CD14-positive monocyte (primary cell): ENCODE measurements around the gene RFLNA. TPM values are rescaled to one million over a fixed set of nuclear protein-coding genes. Genes with fewer than 3 reads are reported as not detected.
A peak's percentile ranks its signal among the peaks of the same experiment; 100 is the strongest.

ENCODE experiments used
- DNase-seq, 3 donors: peaks; one replicate each; pipeline ENCODE4 v3.0.0-alpha.2; 2011 to 2022
- H2AFZ ChIP-seq: 2 replicates; pipeline ENCODE4 v1.6.0; 2012; ENCODE audit warnings: mild to moderate bottlenecking, low read depth, low read length, inconsistent platforms; ENCODE audit not compliant: insufficient read depth, poor library complexity, severe bottlenecking
- H3K27ac ChIP-seq, 2 donors: 1 replicate in 1 of 2; 2 replicates in 1 of 2; pipeline ENCODE4 v1.5.1; 2012 to 2013; ENCODE audit warnings: low read length in 2 of 2, control low read depth in 1 of 2, inconsistent platforms in 1 of 2, low read depth in 1 of 2, mild to moderate bottlenecking in 1 of 2
- H3K27me3 ChIP-seq, 2 donors: one replicate each; pipeline versions ENCODE4 v1.6.0 to v1.6.1; 2011 to 2013; ENCODE audit warnings: low read length in 2 of 2; ENCODE audit not compliant: control insufficient read depth in 2 of 2, insufficient read depth in 2 of 2
- H3K36me3 ChIP-seq, 2 donors: replicated peaks in 1 of 2; 1 replicate in 1 of 2; 2 replicates in 1 of 2; pipeline versions ENCODE4 v1.5.1 to v1.6.1; 2012 to 2013; ENCODE audit warnings: low read length in 2 of 2, control low read depth in 1 of 2, inconsistent platforms in 1 of 2, mild to moderate bottlenecking in 1 of 2; ENCODE audit not compliant: insufficient read depth in 2 of 2, control insufficient read depth in 1 of 2
- H3K4me1 ChIP-seq, 2 donors: 1 replicate in 1 of 2; 2 replicates in 1 of 2; pipeline versions ENCODE4 v1.5.1 to v1.6.1; 2012 to 2013; ENCODE audit warnings: low read length in 2 of 2, control low read depth in 1 of 2, inconsistent platforms in 1 of 2, mild to moderate bottlenecking in 1 of 2, moderate library complexity in 1 of 2; ENCODE audit not compliant: insufficient read depth in 2 of 2, control insufficient read depth in 1 of 2
- H3K4me2 ChIP-seq: replicated peaks from 2 replicates; pipeline ENCODE3; 2012; ENCODE audit warnings: low read length, moderate library complexity, mild to moderate bottlenecking; ENCODE audit not compliant: poor library complexity, severe bottlenecking; ENCODE audit errors: extremely low read depth
- H3K4me3 ChIP-seq, 3 experiments: fragments of 200-600 bp in 1 of 3; sonication (generic) in 1 of 3; replicated peaks in 1 of 3; 1 replicate in 2 of 3; 2 replicates in 1 of 3; pipeline ENCODE4 v1.5.1; 2011 to 2013; ENCODE audit warnings: low read length in 3 of 3, mild to moderate bottlenecking in 3 of 3, control low read depth in 2 of 3, low read depth in 2 of 3, inconsistent platforms in 1 of 3, moderate library complexity in 1 of 3
- H3K79me2 ChIP-seq: 2 replicates; pipeline ENCODE4 v1.6.0; 2012; ENCODE audit warnings: mild to moderate bottlenecking, control low read depth, inconsistent platforms, low read length, moderate library complexity; ENCODE audit not compliant: insufficient read depth
- H3K9ac ChIP-seq: 2 replicates; pipeline ENCODE4 v1.6.0; 2017; ENCODE audit warnings: low read length, mild to moderate bottlenecking; ENCODE audit not compliant: insufficient read depth, poor library complexity, severe bottlenecking
- H3K9me3 ChIP-seq, 2 donors: replicated peaks in 1 of 2; 1 replicate in 1 of 2; 2 replicates in 1 of 2; pipeline versions ENCODE4 v1.5.1 to v1.6.1; 2012 to 2013; ENCODE audit warnings: low read length in 2 of 2, control low read depth in 1 of 2; ENCODE audit not compliant: control insufficient read depth in 1 of 2, insufficient read depth in 1 of 2
- H4K20me1 ChIP-seq: 2 replicates; pipeline ENCODE4 v1.6.0; 2012; ENCODE audit warnings: mild to moderate bottlenecking, low read length, control low read depth, moderate library complexity; ENCODE audit not compliant: insufficient read depth
- H3K27ac Mint-ChIP-seq, 7 donors: one replicate each; pipeline ENCODE4 v1.8.0; 2020; ENCODE audit warnings: mild to moderate bottlenecking in 7 of 7, mixed read lengths in 7 of 7, moderate library complexity in 6 of 7, inconsistent platforms in 2 of 7
- H3K27me3 Mint-ChIP-seq, 3 donors: one replicate each; pipeline ENCODE4 v1.8.0; 2021 to 2022; ENCODE audit warnings: low read depth in 3 of 3, mild to moderate bottlenecking in 3 of 3, mixed read lengths in 3 of 3, moderate library complexity in 3 of 3, inconsistent platforms in 1 of 3
- H3K36me3 Mint-ChIP-seq, 2 donors: one replicate each; pipeline ENCODE4 v1.8.0; 2020; ENCODE audit warnings: mixed read lengths in 2 of 2, inconsistent platforms in 1 of 2, mild to moderate bottlenecking in 1 of 2
- H3K4me1 Mint-ChIP-seq: one replicate; pipeline ENCODE4 v1.8.0; 2020; ENCODE audit warnings: mild to moderate bottlenecking, mixed read lengths
- H3K4me3 Mint-ChIP-seq, 2 donors: one replicate each; pipeline ENCODE4 v1.8.0; 2020; ENCODE audit warnings: mild to moderate bottlenecking in 2 of 2, mixed read lengths in 2 of 2, moderate library complexity in 1 of 2
- H3K9me3 Mint-ChIP-seq, 7 donors: one replicate each; pipeline ENCODE4 v1.8.0; 2020 to 2022; ENCODE audit warnings: mixed read lengths in 7 of 7, mild to moderate bottlenecking in 6 of 7, moderate library complexity in 6 of 7, inconsistent platforms in 2 of 7
- WGBS: methylation state at CpG from one replicate; pipeline ENCODE4 v1.1.5; 2013; ENCODE audit warnings: missing lambda C conversion rate; ENCODE audit not compliant: insufficient coverage; 5-methylcytosine and 5-hydroxymethylcytosine counted together
- intact Hi-C, 2 donors: fragments of 100-400 bp; cut with micrococcal nuclease; formaldehyde crosslinking; loops; one replicate each; pipeline versions ENCODE4 v1.15.0 to v1.15.1; 2023
- polyA plus RNA-seq, 3 donors: library from polyadenylated mRNA; depleted of rRNA in 1 of 3; unstranded in 2 of 3; stranded (reverse) in 1 of 3; fragments of 300-500 nt in 2 of 3; fragments of >200 nt in 1 of 3; fragmentation: Illumina TruSeq in 2 of 3; gene quantifications; 1 replicate in 2 of 3; 2 replicates in 1 of 3; pipeline ENCODE4 v1.2.3, GENCODE V29; 2012 to 2021
- TF ChIP-seq, protein P1 (sequence below): fragments of 200-600 bp; IDR thresholded peaks from one replicate; pipeline ENCODE4 v1.8.0; 2022; ENCODE audit warnings: antibody characterized with exemption, mild to moderate bottlenecking

RFLNA gene
- polyA plus RNA-seq, 3 donors = not detected

GRCh38 chr12:124348659-124349380 is 53.9 kb downstream of the RFLNA start:
- H3K27me3 Mint-ChIP-seq = no peaks in the 10 kb centered on the region
- TF ChIP-seq, protein P1, sequence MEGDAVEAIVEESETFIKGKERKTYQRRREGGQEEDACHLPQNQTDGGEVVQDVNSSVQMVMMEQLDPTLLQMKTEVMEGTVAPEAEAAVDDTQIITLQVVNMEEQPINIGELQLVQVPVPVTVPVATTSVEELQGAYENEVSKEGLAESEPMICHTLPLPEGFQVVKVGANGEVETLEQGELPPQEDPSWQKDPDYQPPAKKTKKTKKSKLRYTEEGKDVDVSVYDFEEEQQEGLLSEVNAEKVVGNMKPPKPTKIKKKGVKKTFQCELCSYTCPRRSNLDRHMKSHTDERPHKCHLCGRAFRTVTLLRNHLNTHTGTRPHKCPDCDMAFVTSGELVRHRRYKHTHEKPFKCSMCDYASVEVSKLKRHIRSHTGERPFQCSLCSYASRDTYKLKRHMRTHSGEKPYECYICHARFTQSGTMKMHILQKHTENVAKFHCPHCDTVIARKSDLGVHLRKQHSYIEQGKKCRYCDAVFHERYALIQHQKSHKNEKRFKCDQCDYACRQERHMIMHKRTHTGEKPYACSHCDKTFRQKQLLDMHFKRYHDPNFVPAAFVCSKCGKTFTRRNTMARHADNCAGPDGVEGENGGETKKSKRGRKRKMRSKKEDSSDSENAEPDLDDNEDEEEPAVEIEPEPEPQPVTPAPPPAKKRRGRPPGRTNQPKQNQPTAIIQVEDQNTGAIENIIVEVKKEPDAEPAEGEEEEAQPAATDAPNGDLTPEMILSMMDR = no peak
- H3K9ac ChIP-seq = no peak overlapping the region
- peaks cover 97% of the 10 kb centered on the region for H4K20me1 ChIP-seq
- H3K27ac ChIP-seq = peak overlapping the region in 1 of 2 donors; percentile 14
- no peaks in the 10 kb centered on the region for H3K9me3 Mint-ChIP-seq
- intact Hi-C loops = no loop called here
- no peak overlapping the region for H3K4me3 Mint-ChIP-seq
- no peak overlapping the region for H2AFZ ChIP-seq
- no peak for DNase-seq
- no peaks in the 10 kb centered on the region for H3K79me2 ChIP-seq
- H3K4me3 ChIP-seq = no peak overlapping the region
- no peaks in the 10 kb centered on the region for H3K4me1 ChIP-seq
- H3K9me3 ChIP-seq = no peaks in the 10 kb centered on the region
- H3K27ac Mint-ChIP-seq = peak overlapping the region in 2 of 7 donors; percentile 49 to 51
- no peak overlapping the region for H3K4me2 ChIP-seq
- H3K36me3 Mint-ChIP-seq = peaks cover 79 to 98% of the 10 kb centered on the region in 2 donors
- H3K27me3 ChIP-seq = no peaks in the 10 kb centered on the region
- H3K4me1 Mint-ChIP-seq = peaks cover 4% of the 10 kb centered on the region
- WGBS = 97% methylated on average over 32 of the region's 32 CpGs
- peaks cover 96 to 100% of the 10 kb centered on the region in 2 donors for H3K36me3 ChIP-seq

- Mint-ChIP-seq H3K9me3 (no peaks in the 10 kb centered on the region), H3K4me3 (no peak overlapping the region), H3K4me1 (peaks cover 4% of the 10 kb centered on the region), H3K27me3 (no peaks in the 10 kb centered on the region), H3K36me3 (peaks cover 74 to 97% of the 10 kb centered on the region in 2 donors), H3K27ac (peak overlapping the region in 1 of 7 donors; percentile 13)
- H3K4me2 ChIP-seq = no peak overlapping the region
- H3K79me2 ChIP-seq = no peaks in the 10 kb centered on the region
- H3K9ac ChIP-seq = no peak overlapping the region
- no peaks in the 10 kb centered on the region for H3K27me3 ChIP-seq
- no peak overlapping the region for H3K4me3 ChIP-seq
- TF ChIP-seq, protein P1 = no peak
- DNase-seq = no peak
- H3K27ac ChIP-seq = no peak overlapping the region
- H3K9me3 ChIP-seq = no peaks in the 10 kb centered on the region
- intact Hi-C loops = no loop called here
- 97% methylated on average over 17 of the region's 18 CpGs for WGBS
- H3K36me3 ChIP-seq = peaks cover 96 to 100% of the 10 kb centered on the region in 2 donors
- H4K20me1 ChIP-seq = peaks cover 98% of the 10 kb centered on the region
- no peaks in the 10 kb centered on the region for H3K4me1 ChIP-seq
- H2AFZ ChIP-seq = no peak overlapping the region
Observed at GRCh38 chr12:124350491-124350890, 55.6 kb downstream of the RFLNA start.
